ENCODE measurements around the gene KRTAP21-1. TPM values are rescaled to one million over a fixed set of nuclear protein-coding genes. Genes with fewer than 3 reads are reported as not detected.

KRTAP21-1 gene
- total RNA-seq, 1 donor from 2014 or later, result not detected

GRCh38 chr21:30726726-30727125 lies 28.5 kb downstream of the KRTAP21-1 start:
- H3K36me3 ChIP-seq (ENCODE audit: control insufficient read depth in 3 of 3, insufficient read depth in 3 of 3, low read length in 3 of 3), result no peaks in the 10 kb centered on the region

GRCh38 chr21:30719401-30719800 lies 35.8 kb downstream of the KRTAP21-1 start:
- H3K36me3 ChIP-seq (ENCODE audit: control insufficient read depth in 3 of 3, insufficient read depth in 3 of 3, low read length in 3 of 3), result no peaks in the 10 kb centered on the region
- H3K27ac ChIP-seq (ENCODE audit: low read depth, low read length), result no peak overlapping the region
- H3K4me1 ChIP-seq (ENCODE audit: control insufficient read depth in 3 of 3, insufficient read depth in 3 of 3, low read length in 3 of 3), result no peaks in the 10 kb centered on the region
- H3K27me3 ChIP-seq (ENCODE audit: control insufficient read depth in 3 of 3, insufficient read depth in 3 of 3, low read length in 3 of 3), result no peaks in the 10 kb centered on the region
- H3K4me3 ChIP-seq (ENCODE audit: low read length in 3 of 3), result no peak overlapping the region
- H3K9ac ChIP-seq (ENCODE audit: low read depth in 1 of 3, low read length in 3 of 3), result no peak overlapping the region
- H3K9me3 ChIP-seq (ENCODE audit: control insufficient read depth in 3 of 3, low read length in 3 of 3), result no peaks in the 10 kb centered on the region

More at GRCh38 chr21:30726726-30727125, 28.5 kb downstream of the KRTAP21-1 start:
- Histone ChIP-seq H3K4me1 (ENCODE audit: control insufficient read depth in 3 of 3, insufficient read depth in 3 of 3, low read length in 3 of 3) (no peaks in the 10 kb centered on the region), H3K4me3 (ENCODE audit: low read length in 3 of 3) (no peak overlapping the region), H3K27ac (ENCODE audit: low read depth, low read length) (no peak overlapping the region), H3K9ac (ENCODE audit: low read depth in 1 of 3, low read length in 3 of 3) (no peak overlapping the region), H3K27me3 (ENCODE audit: control insufficient read depth in 3 of 3, insufficient read depth in 3 of 3, low read length in 3 of 3) (no peaks in the 10 kb centered on the region), H3K9me3 (ENCODE audit: control insufficient read depth in 3 of 3, low read length in 3 of 3) (no peaks in the 10 kb centered on the region)

DNA sequence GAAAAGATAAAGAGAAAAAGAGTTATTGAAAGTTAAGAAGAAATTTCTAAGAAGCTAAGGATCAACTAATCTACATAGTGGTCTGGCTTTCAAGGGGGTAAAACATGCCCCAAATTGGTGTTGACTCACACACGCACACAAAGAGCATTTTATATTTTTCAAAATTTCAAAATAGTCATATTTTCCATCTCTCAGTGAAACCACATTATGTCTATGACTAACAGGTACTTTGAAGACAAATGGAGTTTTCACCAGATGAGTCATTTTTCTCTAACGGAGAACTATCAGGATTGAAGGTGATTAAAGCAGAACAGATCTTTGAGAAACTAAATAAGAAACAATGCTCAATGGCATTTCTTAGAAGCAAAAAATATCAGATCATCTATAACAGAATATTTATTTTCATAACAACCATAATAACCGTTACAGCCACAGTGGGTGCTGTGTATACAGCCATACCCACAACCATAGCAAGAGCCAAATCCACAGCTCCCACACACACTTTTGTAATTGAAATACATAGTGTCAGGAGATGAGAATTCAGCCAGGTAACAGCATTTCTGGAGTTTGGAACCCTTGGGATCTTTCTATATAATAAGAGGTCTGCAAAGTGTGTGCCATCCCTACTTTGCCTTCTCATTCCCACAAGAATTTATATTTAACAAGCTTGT lies 36.9 kb downstream of the KRTAP21-1 start, which contains the start of gene KRTAP21-3:
Gene KRTAP21-3 (minus strand): TSS at position 539 of the 671 bp plus-strand sequence. CDS start 18 bp downstream, at position 521.
- Histone ChIP-seq H3K27ac (ENCODE audit: low read depth, low read length) (no peak within 1 kb of the TSS), H3K4me1 (ENCODE audit: control insufficient read depth in 3 of 3, insufficient read depth in 3 of 3, low read length in 3 of 3) (no peaks in the 10 kb centered on the region), H3K9ac (ENCODE audit: low read depth in 1 of 3, low read length in 3 of 3) (no peak within 1 kb of the TSS), H3K4me3 (ENCODE audit: low read length in 3 of 3) (no peak within 1 kb of the TSS), H3K9me3 (ENCODE audit: control insufficient read depth in 3 of 3, low read length in 3 of 3) (no peaks in the 10 kb centered on the region), H3K27me3 (ENCODE audit: control insufficient read depth in 3 of 3, insufficient read depth in 3 of 3, low read length in 3 of 3) (no peaks in the 10 kb centered on the region), H3K36me3 (ENCODE audit: control insufficient read depth in 3 of 3, insufficient read depth in 3 of 3, low read length in 3 of 3) (no peaks in the 10 kb centered on the region)

DNA sequence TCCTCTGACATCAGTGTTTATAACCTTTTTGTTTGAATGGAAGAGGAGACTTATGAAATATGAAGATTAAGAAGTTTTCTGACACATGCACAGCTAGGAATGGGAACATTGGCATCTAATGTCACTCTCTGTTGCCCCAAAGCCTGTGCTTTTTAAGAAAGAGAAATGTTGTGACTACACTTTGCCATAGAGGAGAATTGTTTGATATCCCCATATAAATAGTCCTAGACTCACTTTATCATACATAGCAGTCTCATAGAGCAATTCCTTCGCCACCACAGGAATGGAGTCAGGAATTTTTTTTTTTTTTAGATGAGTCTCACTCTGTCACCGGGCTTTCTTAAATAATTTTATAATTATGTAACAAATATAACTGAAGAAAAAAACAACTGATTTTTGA lies 38.1 kb downstream of the KRTAP21-1 start:
- H3K27ac ChIP-seq (ENCODE audit: low read depth, low read length), result no peak overlapping the region
- no peaks in the 10 kb centered on the region for H3K27me3 ChIP-seq (ENCODE audit: control insufficient read depth in 3 of 3, insufficient read depth in 3 of 3, low read length in 3 of 3)
- H3K36me3 ChIP-seq (ENCODE audit: control insufficient read depth in 3 of 3, insufficient read depth in 3 of 3, low read length in 3 of 3), result no peaks in the 10 kb centered on the region
- no peak overlapping the region for H3K9ac ChIP-seq (ENCODE audit: low read depth in 1 of 3, low read length in 3 of 3)
- no peak overlapping the region for H3K4me3 ChIP-seq (ENCODE audit: low read length in 3 of 3)
- H3K4me1 ChIP-seq (ENCODE audit: control insufficient read depth in 3 of 3, insufficient read depth in 3 of 3, low read length in 3 of 3), result no peaks in the 10 kb centered on the region
- no peaks in the 10 kb centered on the region for H3K9me3 ChIP-seq (ENCODE audit: control insufficient read depth in 3 of 3, low read length in 3 of 3)

DNA sequence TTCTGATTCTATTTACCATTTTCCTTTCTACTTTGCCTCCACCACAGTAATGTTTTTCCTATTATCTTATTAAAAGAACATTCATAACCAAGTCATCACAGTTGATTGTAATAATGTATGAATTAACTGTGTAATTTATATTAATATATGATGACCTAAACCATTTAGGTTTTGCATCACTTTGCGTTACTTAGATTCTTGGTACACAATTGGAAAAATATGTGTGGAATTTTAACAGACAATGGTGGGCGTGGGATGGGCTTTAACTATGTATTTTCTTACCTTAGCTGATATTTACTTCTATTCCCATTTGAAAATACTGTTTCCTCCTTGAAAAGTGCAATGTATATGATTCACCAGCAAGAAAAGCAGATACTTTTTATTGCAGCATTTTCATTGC lies 40.3 kb downstream of the KRTAP21-1 start:
- Histone ChIP-seq H3K27me3 (ENCODE audit: control insufficient read depth in 3 of 3, insufficient read depth in 3 of 3, low read length in 3 of 3) (no peaks in the 10 kb centered on the region), H3K27ac (ENCODE audit: low read depth, low read length) (no peak overlapping the region), H3K9ac (ENCODE audit: low read depth in 1 of 3, low read length in 3 of 3) (no peak overlapping the region), H3K9me3 (ENCODE audit: control insufficient read depth in 3 of 3, low read length in 3 of 3) (no peaks in the 10 kb centered on the region), H3K4me1 (ENCODE audit: control insufficient read depth in 3 of 3, insufficient read depth in 3 of 3, low read length in 3 of 3) (no peaks in the 10 kb centered on the region), H3K4me3 (ENCODE audit: low read length in 3 of 3) (no peak overlapping the region), H3K36me3 (ENCODE audit: control insufficient read depth in 3 of 3, insufficient read depth in 3 of 3, low read length in 3 of 3) (no peaks in the 10 kb centered on the region)

GRCh38 chr21:30714456-30714855 lies 40.8 kb downstream of the KRTAP21-1 start:
- Histone ChIP-seq H3K9ac (ENCODE audit: low read depth in 1 of 3, low read length in 3 of 3) (no peak overlapping the region), H3K4me1 (ENCODE audit: control insufficient read depth in 3 of 3, insufficient read depth in 3 of 3, low read length in 3 of 3) (no peaks in the 10 kb centered on the region), H3K9me3 (ENCODE audit: control insufficient read depth in 3 of 3, low read length in 3 of 3) (no peaks in the 10 kb centered on the region), H3K36me3 (ENCODE audit: control insufficient read depth in 3 of 3, insufficient read depth in 3 of 3, low read length in 3 of 3) (no peaks in the 10 kb centered on the region), H3K27me3 (ENCODE audit: control insufficient read depth in 3 of 3, insufficient read depth in 3 of 3, low read length in 3 of 3) (no peaks in the 10 kb centered on the region), H3K27ac (ENCODE audit: low read depth, low read length) (no peak overlapping the region), H3K4me3 (ENCODE audit: low read length in 3 of 3) (no peak overlapping the region)

- no peak overlapping the region for H3K9ac ChIP-seq (ENCODE audit: low read depth in 1 of 3, low read length in 3 of 3)
- H3K36me3 ChIP-seq (ENCODE audit: control insufficient read depth in 3 of 3, insufficient read depth in 3 of 3, low read length in 3 of 3), result no peaks in the 10 kb centered on the region
- no peaks in the 10 kb centered on the region for H3K9me3 ChIP-seq (ENCODE audit: control insufficient read depth in 3 of 3, low read length in 3 of 3)
- no peak overlapping the region for H3K4me3 ChIP-seq (ENCODE audit: low read length in 3 of 3)
- H3K27me3 ChIP-seq (ENCODE audit: control insufficient read depth in 3 of 3, insufficient read depth in 3 of 3, low read length in 3 of 3), result no peaks in the 10 kb centered on the region
- no peak overlapping the region for H3K27ac ChIP-seq (ENCODE audit: low read depth, low read length)
- no peaks in the 10 kb centered on the region for H3K4me1 ChIP-seq (ENCODE audit: control insufficient read depth in 3 of 3, insufficient read depth in 3 of 3, low read length in 3 of 3)
These were observed 41.5 kb downstream of the KRTAP21-1 start for GRCh38 chr21:30713766-30714165.

- no peak overlapping the region for H3K4me3 ChIP-seq (ENCODE audit: low read length in 3 of 3)
- no peaks in the 10 kb centered on the region for H3K27me3 ChIP-seq (ENCODE audit: control insufficient read depth in 3 of 3, insufficient read depth in 3 of 3, low read length in 3 of 3)
- H3K36me3 ChIP-seq (ENCODE audit: control insufficient read depth in 3 of 3, insufficient read depth in 3 of 3, low read length in 3 of 3), result no peaks in the 10 kb centered on the region
- H3K27ac ChIP-seq (ENCODE audit: low read depth, low read length), result no peak overlapping the region
- no peaks in the 10 kb centered on the region for H3K4me1 ChIP-seq (ENCODE audit: control insufficient read depth in 3 of 3, insufficient read depth in 3 of 3, low read length in 3 of 3)
- no peaks in the 10 kb centered on the region for H3K9me3 ChIP-seq (ENCODE audit: control insufficient read depth in 3 of 3, low read length in 3 of 3)
- no peak overlapping the region for H3K9ac ChIP-seq (ENCODE audit: low read depth in 1 of 3, low read length in 3 of 3)
These were observed 44.7 kb downstream of the KRTAP21-1 start for GRCh38 chr21:30710499-30710898.

- H3K9me3 ChIP-seq (ENCODE audit: control insufficient read depth in 3 of 3, low read length in 3 of 3), result no peaks in the 10 kb centered on the region
- H3K27ac ChIP-seq (ENCODE audit: low read depth, low read length), result no peak overlapping the region
- no peaks in the 10 kb centered on the region for H3K4me1 ChIP-seq (ENCODE audit: control insufficient read depth in 3 of 3, insufficient read depth in 3 of 3, low read length in 3 of 3)
- H3K27me3 ChIP-seq (ENCODE audit: control insufficient read depth in 3 of 3, insufficient read depth in 3 of 3, low read length in 3 of 3), result no peaks in the 10 kb centered on the region
- no peak overlapping the region for H3K9ac ChIP-seq (ENCODE audit: low read depth in 1 of 3, low read length in 3 of 3)
- H3K36me3 ChIP-seq (ENCODE audit: control insufficient read depth in 3 of 3, insufficient read depth in 3 of 3, low read length in 3 of 3), result no peaks in the 10 kb centered on the region
- H3K4me3 ChIP-seq (ENCODE audit: low read length in 3 of 3), result no peak overlapping the region
These were observed 47.8 kb downstream of the KRTAP21-1 start for GRCh38 chr21:30707409-30707808.
